GM18951 (cell line): ENCODE data around the gene FBXO31.
"Not testable (repeated sequence)": the region's sequence is repeated elsewhere in the genome, so short reads cannot be mapped to it uniquely, and the experiment has no call there.

Experiments used
- POLR2A ChIP-seq: IDR thresholded peaks from 4 replicates; pipeline ENCODE4 v1.6.1; 2011; ENCODE audit warnings: mild to moderate bottlenecking; ENCODE audit not compliant: insufficient read length, insufficient read depth; ENCODE audit errors: extremely low read depth
- in situ Hi-C: fragments of 300-500 bp; cut with MboI; formaldehyde crosslinking; loops from one replicate; pipeline ENCODE4 v1.12.0; 2022; ENCODE audit warnings: low sequenced_read_pairs, mixed read lengths, inconsistent platforms; ENCODE audit not compliant: unreplicated experiment

FBXO31 gene

DNA sequence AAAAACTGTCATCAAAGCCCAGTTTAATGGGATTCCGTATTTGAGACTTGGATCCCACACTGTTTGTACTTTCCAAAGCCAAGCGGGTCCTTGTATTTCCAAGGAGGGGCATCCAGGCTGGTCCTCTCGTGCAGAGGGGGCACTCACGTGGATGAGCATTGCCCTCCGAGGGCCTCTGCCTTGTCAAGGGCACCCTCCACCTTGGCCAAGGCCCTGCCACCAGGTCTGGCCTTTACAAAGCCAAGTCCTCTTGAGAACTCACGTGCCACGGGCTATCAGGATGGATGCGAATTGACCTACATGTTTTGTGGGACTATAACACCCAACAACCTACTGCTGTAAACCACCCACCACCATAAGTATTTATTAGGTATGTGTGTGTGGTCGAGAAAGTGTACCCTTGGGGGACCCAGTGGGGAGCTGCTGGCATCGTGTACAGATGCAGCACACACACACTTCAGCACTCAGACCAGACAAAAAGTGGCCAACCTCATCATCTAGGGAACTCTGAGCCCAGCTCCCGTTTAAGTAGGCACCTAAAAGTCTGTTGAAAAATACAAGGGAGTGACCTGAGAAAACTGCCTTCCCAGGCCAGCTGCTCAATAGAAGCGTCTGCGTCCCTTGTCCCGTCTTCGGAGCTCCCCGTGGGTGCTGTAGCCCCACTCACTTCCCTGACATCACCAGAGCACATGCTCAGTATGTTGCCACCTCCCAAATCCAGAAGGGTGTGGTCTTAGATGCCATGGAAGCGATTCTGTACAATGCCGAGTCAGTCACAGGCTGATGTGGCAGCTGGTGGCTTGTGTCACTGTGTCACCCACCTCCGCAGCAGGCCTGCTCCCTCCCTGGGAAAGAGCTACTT lies 21.4 kb upstream of the FBXO31 start:
- TF ChIP-seq POLR2A, result no peak
- in situ Hi-C loops, result no loop called here

DNA sequence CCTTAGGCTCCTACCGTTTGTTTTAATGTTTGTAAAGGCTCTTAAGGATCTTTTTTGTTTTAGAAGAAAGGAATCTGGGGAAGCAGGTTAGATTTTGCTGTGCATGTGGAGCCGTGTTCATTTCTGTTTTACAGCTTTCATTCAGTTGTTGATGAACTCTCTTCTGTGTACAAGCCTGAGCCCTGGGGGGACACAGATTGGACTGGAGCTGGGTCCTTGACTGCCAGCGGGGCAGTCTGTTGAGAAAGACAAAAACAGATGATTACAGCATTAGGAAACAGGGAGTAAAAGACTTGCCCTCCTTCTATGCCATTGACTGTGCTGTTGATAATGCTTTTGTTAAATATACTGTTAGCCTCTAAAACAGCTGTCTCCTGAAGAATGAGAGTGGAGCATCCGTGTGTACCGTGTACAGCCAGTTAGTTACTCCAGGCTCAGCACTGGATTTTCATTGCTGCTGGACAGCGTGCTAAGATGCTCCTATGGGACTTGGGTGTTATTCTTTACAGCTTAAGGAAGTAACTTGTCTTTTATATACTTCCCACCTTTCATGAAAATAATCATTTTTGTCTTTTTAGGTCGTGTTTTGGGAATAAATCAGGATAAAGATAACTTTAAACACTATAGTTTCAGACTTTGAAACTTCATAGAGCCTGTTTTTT lies 11.7 kb upstream of the FBXO31 start:
- in situ Hi-C loops, result no loop called here

DNA sequence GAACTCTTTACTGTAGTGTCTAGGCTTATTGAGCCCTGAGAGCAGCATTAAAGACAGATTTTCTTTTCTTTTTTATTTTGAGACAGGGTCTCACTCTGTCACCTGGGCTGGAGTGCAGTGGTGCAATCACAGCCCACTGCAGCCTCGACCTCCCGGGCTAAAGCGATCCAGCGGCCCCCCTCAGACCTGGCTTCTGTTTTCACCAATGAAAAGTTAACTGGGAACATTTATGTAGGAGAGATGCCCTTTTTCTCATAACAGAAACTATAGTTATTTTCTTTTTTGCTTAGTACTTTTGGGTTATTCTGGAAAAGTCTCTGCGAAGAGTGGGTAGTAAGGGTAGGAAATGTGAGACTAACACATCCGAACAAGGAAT lies 10.1 kb upstream of the FBXO31 start:
- in situ Hi-C loops, result no loop called here
- no peak for TF ChIP-seq POLR2A

More for the DNA sequence above, 11.7 kb upstream of the FBXO31 start:
- no peak for TF ChIP-seq POLR2A

DNA sequence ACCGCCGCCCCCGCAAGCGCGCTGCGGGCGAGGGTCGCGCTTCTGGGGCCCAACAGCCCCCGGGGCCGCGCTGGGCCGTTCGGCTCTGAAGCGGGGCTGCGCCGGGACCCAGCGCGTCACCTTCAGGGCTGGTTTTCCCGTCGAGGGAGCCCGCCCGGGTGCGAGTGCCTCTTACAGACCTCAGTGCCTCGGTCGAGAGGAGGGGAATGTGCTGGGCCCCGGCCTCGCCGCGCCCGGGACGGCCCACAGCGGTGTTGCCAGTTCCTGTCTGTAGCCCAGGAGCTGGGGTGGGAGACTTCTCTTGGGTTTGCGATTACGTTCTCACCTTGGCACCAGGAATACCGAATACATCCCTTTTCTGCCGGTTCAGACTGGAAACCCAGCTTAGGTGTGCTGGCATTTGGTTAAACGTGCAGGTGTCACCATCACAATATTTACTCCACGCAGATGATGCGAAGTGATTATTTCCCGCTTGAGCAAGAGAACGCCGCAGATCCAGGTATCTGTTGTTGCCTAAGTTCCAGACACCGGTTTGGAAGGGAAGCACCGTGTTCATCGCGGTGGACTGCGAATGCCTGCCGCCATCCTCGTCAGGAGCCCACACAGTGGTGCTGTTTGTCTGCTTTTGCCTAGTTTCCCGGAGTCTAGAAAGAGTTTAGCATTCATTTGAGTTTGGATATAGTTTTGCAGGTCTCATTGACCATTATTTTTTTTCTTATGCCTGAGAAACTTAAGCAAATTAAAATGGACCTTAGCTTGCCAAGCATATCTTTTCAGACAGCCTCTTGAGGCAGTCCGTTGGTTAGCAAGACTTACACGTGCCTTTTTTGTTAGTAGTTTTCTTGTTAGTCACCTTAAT lies 9.5 kb upstream of the FBXO31 start:
- in situ Hi-C loops, result no loop called here
- no peak for TF ChIP-seq POLR2A

DNA sequence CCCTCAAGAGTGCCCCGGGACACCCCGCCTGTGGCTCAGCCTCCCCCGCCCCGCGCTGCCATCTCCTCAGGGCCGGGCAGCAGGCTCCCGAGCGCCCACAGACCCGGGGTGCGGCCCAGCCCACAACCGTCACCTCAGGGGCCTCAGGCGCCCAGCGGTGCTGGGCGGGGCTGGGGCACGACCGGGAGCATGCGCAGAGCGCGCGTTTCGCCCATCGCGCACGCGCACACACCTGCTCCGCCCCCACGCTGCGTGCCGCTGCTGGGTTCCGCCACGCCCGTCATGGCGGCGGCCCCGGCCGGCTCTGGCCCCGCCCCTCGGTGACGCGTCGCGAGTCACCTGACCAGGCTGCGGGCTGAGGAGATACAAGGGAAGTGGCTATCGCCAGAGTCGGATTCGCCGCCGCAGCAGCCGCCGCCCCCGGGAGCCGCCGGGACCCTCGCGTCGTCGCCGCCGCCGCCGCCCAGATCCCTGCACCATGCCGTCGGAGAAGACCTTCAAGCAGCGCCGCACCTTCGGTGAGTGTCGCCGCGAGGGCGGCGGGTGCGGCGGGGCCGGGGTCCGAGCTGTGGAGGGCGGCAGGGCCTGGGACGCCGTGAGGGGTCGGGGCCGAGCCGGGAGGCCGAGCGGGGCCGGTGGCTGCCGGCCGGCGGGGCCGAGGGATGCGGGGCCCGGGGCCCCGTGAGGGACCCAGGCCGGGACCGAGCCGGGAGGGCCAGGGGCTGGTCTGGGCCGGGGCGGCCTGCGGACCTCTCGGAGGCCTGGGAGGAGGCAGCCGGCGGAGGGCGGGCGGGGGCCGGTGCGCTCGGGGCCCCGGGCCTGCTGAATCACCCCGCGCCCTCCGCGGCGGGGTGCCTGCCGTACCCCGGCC lies 8.6 kb upstream of the FBXO31 start, which contains the start of gene MAP1LC3B:
Gene MAP1LC3B, plus strand, starts transcription at position 387 of the 871 bp plus-strand sequence. Its CDS starts 92 bp downstream, at position 479.
- peak; percentile 92 for TF ChIP-seq POLR2A
- in situ Hi-C loops, result no loop called here

DNA sequence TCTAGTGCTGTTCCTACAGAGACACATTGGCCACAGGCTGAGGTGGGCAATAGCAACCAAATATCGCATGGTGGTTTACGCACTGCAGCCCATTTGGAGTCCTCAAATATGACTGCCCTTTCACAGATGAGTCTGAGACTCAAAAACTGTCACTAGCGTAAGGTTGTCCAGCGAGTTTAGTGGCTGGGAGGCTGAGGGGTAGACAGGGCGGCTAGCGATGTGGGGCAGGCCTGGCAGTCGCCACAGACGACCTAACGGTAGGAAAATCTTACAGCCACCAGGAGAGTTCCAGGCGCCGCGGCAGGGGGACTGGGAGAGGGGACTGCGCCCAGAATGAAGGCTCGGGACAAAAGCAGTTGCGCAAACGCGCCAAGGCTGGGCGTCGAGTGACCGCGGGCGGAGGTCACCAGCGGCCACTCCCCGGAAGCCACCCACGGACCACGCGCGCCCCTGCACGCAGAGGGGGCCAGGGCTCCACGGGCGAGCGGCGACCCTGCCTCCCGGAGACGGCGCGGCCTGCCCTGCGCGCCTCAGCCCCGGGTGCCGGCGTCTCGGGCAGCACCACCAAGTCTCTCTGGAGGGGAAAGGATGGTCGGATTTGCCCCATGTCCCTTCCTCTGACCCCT lies 7.9 kb upstream of the FBXO31 start:
- no peak for TF ChIP-seq POLR2A
- in situ Hi-C loops, result no loop called here

DNA sequence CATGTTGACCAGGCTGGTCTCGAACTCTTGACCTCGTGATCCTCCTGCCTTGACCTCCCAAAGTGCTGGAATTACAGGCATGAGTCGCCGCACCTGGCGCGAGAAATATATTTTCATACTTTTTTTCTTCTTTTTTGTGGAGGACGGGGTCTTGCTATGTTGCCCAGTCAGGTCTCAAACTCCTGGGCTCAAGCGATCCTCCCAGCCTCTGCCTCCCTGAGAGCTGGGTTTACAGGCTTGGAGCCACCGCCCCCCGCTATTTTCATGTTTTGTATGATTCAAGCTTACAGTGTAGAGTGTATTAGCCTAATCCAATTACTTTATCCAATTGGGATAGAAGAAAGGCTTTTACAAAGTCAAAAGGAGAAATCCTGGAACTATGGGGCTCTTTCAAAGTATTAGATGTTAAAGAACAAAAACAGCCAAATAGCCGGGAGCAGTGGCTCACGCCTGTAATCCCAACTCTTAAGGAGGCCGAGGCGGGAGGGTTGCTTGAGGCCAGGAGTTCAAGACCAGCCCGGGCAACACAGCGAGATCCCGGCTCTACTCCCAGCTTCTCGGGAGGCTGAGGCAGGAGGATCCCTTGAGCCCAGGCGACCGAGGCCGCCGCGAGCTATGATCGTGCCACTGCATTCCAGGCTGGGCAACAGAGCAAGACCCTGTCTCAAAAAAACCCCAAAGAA lies 7.2 kb upstream of the FBXO31 start:
- no peak for TF ChIP-seq POLR2A
- in situ Hi-C loops, result no loop called here

DNA sequence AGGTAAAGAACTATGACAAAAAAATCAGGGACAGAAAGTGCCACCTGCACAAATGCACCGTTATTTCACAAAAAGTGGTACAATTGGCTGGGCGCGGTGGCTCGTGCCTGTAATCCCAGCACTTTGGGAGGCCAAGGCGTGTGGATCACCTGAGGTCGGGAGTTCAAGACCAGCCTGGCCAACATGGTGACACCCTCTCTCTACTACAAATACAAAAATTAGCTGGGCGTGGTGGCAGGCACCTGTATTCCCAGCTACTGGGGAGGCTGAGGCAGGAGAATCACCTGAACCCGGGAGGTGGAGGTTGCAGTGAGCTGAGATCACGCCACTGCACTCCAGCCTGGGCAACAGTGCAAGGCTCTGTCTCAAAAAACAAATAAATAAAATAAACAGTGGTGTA lies 6.3 kb upstream of the FBXO31 start:
- in situ Hi-C loops, result not testable (repeated sequence)

DNA sequence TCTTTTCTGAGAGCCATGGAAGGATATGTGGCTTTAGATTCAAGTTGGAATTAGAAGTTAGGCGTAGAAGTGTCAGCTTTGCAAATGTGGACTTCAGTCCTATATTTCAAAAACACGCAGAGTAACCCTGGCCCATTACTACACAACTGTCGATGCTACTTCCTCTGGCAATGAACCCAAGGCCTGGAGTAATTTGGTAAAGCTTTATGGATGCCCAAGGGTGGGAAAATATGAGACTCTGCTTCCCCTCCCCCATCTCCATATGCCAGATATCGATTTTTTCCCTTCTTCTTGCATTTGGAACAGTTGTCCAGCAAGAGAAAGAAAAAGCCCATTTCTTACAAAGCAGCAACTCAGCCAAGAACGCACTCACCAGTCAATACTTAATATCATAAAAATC lies 5.7 kb upstream of the FBXO31 start:
- TF ChIP-seq POLR2A, result no peak
- in situ Hi-C loops, result no loop called here

DNA sequence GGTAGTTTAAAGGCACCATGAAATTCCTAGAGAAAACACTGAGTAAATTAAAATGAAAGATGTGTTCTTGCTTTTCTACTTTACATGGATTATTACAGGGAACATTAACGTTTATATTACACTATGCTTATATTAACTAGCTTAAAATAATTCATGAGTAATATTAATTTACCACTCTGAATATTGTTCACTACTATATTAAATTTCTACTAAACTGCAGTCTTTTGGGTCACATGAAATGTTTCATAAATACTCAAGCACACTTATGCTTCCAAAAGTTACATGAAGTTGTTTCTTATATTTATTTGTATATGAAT lies 5.2 kb upstream of the FBXO31 start:
- TF ChIP-seq POLR2A, result no peak
- in situ Hi-C loops, result no loop called here

DNA sequence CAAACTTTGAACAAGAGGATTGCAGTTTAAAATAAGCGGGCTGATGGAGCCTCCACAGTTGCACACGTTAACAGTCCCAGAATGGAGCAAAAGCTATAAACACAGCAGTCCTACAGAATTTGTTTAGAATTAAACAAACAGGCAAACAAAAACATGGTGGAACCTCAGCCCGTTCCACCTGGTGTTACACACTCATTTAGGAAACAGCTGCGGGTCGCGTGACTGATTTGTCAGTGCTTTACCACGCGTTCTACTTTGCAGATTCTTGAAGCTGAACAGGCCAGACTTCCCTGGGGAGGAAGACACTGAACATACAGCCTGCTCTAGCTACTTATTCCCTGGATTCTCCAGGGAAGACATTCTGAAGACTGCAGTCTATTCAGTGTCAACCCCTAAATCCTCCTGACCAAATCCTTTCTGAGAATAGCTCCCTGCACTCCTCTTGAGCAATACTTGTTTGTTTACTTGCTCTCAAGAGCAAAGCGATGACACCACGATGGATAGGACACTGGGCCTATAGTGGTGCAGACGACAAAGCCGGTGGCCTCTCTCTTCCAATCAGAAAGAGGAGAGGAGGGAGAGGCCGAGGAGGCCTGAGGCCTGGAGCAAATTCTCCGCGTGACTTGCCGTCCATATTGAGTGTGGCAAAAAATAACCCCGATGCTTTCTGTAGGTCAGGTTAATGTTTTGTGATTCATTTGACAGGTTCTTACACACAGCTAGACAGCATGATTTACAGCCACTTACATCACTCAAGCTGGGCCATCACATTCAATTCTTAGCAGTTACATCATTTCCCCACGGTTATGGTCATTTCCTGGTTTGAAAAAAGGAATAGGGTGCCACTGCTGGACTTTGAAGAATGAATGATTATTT lies 4.6 kb upstream of the FBXO31 start:
- TF ChIP-seq POLR2A, result no peak
- in situ Hi-C loops, result no loop called here

DNA sequence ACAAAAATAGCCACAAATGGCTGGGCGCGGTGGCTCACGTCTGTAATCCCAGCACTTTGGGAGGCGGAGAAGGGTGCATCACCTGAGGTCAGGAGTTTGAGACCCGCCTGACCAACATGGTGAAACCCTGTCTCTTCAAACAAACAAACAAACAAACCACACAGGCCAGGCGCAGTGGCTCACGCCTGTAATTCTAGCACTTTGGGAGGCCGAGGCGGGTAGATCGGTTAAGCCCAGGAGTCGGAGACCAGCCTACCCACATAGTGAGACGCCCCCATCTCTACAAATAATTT lies 1.2 kb upstream of the FBXO31 start:
- in situ Hi-C loops, result not testable (repeated sequence)
